NCI-H1417 (cell line): ENCODE results near the gene FAM167B.

Experiments
- DNase-seq, 3 experiments: peaks; one replicate each; lab custom pipeline; 2025; lab: John Stamatoyannopoulos, UW

FAM167B gene

DNA sequence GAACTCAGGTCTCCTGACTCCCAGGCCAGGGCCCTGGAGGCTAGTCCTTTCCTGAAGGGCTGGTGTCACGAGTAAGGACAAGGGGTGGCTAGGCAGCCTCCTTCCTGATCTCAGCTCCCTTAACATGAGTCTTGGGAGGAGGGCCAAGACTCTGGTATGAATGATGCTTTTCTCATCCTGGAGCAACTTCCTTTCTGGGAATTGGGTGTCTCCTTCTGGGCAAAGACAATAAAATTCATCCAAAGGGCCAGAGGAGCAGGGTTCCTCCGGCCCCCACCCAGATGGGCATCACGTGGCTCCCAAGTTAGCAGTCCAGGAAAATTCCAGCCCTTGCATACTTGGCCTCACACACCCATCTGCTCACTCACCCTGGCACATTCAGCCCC lies at the start of gene FAM167B:
TSS of gene FAM167B (plus strand) at position 335 of the 386 bp plus-strand sequence. CDS start 200 bp downstream, outside the sequence.
- DNase-seq: no peak

DNA sequence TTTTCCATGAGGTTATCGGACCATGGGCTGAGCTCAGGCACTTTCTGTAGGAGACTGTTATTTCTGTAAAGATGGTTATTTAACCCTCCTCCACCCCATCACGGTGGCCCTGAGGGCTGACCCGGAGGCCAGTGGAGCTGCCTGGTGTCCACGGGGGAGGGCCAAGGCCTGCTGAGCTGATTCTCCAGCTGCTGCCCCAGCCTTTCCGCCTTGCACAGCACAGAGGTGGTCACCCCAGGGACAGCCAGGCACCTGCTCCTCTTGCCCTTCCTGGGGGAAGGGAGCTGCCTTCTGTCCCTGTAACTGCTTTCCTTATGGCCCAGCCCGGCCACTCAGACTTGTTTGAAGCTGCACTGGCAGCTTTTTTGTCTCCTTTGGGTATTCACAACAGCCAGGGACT lies 49.2 kb upstream of the FAM167B start:
- peak in 1 of 3 experiments; percentile 17 for DNase-seq

DNA sequence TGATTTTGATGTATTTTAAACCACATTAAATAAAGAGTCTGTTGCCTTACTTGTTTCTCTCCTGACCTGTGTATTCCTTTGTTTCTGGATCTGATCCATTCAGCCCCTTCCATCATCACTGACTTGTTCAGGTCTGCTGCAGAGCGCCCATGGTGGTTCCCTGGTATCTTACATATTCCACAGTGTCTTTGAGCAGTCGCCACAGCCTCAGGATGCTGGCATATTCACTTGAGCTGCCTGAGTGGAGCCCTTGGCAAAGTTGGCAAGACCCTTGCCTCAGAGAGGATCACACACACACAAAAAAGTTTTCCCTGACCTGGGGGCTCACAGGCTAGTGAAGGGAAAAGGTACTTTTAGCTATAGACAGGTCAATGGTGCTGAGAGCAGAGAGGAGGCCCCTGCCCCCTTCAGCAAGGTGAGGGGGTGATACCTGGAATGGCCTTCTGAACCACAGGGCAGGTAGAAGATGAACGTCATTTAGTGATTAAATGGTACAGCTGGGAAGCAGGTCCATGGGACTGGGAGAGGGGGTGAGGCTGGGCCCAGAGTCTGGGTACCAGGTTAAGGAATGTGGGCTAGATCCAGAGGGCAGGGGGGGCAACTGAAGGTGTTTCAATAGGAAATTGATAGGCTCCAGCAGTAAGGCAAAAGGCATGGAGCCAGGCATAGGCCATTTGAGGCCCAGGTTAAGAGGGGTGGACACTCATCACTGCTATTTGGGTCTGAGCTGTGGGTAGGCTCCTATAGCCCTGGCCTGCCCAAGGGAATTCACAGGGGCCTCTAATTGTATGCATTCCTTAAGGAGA lies 48.6 kb upstream of the FAM167B start:
- DNase-seq: no peak

GRCh38 chr1:32199043-32199716 lies 47.8 kb upstream of the FAM167B start:
- peak in 1 of 3 experiments; percentile 51 for DNase-seq

GRCh38 chr1:32199717-32200072 lies 47.3 kb upstream of the FAM167B start:
- peak; percentile 25 to 62 (median 51) for DNase-seq

- peak; percentile 60 to 79 (median 72) for DNase-seq
Observed at GRCh38 chr1:32200226-32201010, 46.6 kb upstream of the FAM167B start, which contains the start of gene CCDC28B. Gene CCDC28B (plus strand): TSS chr1:32200595. CDS start chr1:32201936, 1,341 bp downstream.

DNA sequence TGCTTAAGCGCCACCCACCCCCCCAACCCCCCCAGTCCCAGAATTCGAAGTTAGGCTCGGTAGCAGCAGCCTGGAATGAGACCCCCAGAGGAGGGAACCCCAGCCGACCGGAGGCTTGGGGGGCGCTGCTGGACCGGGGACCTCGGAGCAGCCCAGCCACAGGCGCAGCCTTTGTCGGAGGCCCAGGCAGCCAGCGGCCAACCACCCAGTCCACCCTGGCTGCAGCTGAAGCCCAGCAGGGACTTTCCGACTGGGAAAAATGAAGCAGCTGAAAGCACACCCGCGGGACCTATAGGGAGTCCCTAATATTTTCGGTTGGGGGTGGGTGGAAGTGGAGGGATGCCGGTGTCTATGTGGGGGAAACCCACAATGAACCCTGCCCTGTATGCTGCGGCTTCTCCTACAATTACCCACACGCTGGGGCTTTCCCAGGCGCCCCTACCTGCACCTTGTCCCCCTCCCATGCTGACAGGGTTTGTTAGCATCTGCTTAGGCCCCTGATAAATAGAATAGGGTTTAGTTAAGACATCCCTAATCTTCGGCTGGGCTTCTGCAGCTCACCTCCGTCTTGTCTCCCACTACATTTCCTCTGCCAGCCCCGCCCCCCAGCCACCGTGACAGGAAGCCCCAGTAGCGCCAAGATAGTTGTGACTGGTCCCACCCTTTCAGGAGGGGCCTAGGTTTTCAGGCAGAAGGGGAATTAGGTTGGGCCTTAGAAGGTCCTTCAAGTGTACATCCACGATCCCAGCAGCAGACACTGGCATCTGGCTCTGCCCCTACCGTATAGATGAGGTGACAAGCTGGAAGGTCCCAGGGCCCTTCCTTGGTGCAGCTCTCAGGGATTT lies 45.8 kb upstream of the FAM167B start:
- DNase-seq: peak; percentile 8 to 61 (median 53)

DNA sequence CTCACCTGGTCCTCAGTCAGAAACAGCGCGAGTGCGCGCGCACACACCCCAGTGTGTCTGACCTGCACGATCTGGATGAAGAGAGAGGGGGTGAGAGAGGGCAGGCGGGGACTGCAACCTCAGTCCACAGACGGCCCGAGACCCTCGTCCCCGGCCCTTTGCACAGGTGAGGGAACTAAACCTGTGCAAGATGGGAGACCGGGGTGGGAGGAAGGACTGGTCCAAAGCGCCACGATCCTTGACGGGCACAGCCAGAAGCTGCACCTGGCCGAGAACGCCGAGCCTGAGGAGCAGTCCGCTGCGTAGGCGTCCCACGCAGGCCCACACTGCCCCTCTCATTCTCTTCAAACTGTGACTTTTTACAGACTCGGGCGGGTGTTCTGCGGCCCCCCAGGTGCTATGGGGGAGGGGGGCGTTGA lies 42.1 kb upstream of the FAM167B start:
- peak in 2 of 3 experiments; percentile 76 to 77 for DNase-seq

DNA sequence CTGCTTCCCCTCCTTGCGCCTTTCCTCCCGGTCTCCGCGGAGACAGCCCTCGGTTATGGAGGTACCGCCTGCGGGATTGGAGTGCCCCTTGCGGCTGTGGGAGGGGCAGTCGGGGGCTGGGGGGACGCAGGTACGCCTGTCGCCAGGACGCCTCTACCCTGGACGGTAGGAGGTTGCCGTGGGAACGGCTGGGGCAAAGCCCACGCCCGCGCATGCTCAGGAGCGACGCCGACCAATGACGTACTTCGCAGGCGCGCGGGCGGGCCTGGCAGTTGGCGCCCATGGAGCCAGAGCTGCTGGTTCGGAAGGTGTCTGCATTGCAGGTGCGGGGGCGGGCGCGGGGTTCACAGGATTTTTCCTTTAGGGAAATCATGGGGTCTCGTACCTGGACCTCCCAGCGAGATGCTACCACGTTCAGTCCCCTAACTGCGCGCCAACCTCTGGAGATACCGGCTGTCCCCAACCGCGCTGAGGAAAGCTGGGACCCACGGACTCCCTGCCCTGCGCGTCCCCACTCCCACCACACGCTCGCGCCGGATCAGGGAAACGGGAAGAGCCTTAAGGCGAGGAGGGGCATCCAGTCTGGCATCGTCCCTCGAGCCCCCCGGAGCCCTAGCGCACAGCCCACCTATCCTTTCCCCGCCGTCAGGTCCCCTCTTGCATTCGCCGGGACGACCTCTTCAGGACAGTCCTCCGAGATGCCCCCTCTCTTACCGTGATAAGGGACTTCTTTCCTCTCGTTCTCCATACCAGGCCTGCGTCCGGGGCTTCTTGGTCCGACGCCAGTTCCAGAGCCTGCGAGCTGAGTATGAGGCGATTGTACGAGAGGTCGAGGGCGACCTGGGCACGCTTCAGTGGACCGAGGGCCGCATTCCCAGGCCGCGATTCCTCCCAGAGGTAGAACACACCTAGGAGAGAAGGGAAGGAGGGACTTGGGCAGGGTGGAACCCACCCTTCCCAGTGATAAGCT lies 41.3 kb upstream of the FAM167B start, which contains the start of gene IQCC:
TSS of gene IQCC (plus strand) at position 271 of the 970 bp plus-strand sequence. CDS start at position 282, 11 bp downstream.
- DNase-seq: peak; percentile 91 to 96 (median 96)

DNA sequence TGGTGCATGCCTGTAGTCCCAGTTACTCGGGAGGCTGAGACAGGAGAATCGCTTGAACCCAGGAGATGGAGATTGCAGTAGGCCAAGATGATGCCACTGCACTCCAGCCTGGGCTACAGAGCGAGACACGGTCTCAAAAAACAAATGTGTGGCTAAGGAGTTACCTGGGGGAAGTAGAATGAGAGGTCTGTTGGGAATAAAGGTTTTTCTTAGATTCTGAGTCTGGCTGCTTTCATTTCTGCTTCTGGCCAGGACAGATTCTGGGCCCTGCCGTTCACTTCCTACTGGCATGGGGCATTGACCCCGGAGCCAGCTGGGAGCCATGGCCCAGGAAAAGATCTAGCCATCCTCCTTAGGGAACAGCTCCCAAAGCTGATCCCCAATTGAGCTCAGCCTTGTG lies 38.6 kb upstream of the FAM167B start:
- no peak for DNase-seq

DNA sequence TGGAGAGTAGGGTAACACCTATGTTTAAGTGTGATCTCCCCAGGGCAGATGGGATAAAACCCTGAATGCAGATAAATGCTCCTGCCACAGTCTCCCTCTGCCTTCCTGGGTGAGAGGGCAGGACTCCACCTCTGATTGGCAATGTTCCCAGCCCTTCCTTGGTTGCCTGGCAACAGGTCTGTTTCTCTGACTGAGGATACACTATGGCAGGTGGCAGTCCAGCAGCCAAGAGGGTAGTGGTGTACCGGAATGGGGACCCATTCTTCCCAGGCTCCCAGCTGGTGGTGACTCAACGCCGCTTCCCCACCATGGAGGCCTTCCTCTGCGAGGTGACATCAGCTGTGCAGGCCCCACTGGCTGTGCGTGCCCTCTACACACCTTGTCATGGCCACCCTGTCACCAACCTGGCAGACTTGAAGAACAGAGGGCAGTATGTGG lies 38.1 kb upstream of the FAM167B start, which contains the start of gene DCDC2B:
TSS of gene DCDC2B (plus strand) at position 199 of the 438 bp plus-strand sequence. CDS start at position 204, 5 bp downstream.
- peak; percentile 83 to 94 (median 91) for DNase-seq

GRCh38 chr1:32215629-32216480 lies 31.2 kb upstream of the FAM167B start:
- peak; percentile 56 to 73 (median 68) for DNase-seq

GRCh38 chr1:32216566-32216965 lies 30.5 kb upstream of the FAM167B start:
- no peak for DNase-seq

GRCh38 chr1:32219022-32219421 lies 28.0 kb upstream of the FAM167B start:
- DNase-seq: no peak

GRCh38 chr1:32220746-32221580 lies 26.1 kb upstream of the FAM167B start:
- peak in 1 of 3 experiments; percentile 39 for DNase-seq

GRCh38 chr1:32221581-32221979 lies 25.4 kb upstream of the FAM167B start:
- no peak for DNase-seq

- peak; percentile 88 to 95 (median 90) for DNase-seq
Observed at GRCh38 chr1:32221980-32222755, 24.9 kb upstream of the FAM167B start, which contains the start of the genes EIF3I and TMEM234. Gene EIF3I (plus strand): TSS chr1:32222407. CDS start chr1:32222442, 35 bp downstream. Gene TMEM234 (minus strand): TSS chr1:32222353. CDS start chr1:32222322, 31 bp downstream.
